Measurements from ENCODE around the gene LMO4.

LMO4 gene

DNA sequence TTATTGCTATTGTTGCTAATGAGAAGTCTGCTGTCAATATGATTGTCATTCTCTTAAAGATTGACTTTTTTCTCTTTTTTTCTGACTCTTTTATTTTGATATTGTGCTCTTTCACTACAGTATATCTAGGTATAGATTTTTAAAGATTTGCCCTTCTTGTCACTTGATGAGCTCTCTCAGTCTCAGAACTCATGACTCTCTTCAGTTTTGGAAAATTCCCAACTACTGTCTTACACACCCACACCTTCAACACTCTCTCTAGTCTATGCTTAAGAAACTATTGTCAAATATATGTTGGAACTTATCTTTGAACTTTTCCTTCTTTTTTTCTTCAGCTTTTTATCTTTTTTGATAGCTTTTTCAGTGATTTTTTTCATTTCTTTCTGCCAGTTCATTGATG is 50.6 kb downstream of the LMO4 start:
- TF ChIP-seq, protein P1, sequence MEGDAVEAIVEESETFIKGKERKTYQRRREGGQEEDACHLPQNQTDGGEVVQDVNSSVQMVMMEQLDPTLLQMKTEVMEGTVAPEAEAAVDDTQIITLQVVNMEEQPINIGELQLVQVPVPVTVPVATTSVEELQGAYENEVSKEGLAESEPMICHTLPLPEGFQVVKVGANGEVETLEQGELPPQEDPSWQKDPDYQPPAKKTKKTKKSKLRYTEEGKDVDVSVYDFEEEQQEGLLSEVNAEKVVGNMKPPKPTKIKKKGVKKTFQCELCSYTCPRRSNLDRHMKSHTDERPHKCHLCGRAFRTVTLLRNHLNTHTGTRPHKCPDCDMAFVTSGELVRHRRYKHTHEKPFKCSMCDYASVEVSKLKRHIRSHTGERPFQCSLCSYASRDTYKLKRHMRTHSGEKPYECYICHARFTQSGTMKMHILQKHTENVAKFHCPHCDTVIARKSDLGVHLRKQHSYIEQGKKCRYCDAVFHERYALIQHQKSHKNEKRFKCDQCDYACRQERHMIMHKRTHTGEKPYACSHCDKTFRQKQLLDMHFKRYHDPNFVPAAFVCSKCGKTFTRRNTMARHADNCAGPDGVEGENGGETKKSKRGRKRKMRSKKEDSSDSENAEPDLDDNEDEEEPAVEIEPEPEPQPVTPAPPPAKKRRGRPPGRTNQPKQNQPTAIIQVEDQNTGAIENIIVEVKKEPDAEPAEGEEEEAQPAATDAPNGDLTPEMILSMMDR (IDR thresholded peaks at IDR 0.05; ENCODE audit: low read depth, low read length) = no peak
- DNase-seq (ENCODE audit: extremely low read depth, low read depth) = no peak

DNA sequence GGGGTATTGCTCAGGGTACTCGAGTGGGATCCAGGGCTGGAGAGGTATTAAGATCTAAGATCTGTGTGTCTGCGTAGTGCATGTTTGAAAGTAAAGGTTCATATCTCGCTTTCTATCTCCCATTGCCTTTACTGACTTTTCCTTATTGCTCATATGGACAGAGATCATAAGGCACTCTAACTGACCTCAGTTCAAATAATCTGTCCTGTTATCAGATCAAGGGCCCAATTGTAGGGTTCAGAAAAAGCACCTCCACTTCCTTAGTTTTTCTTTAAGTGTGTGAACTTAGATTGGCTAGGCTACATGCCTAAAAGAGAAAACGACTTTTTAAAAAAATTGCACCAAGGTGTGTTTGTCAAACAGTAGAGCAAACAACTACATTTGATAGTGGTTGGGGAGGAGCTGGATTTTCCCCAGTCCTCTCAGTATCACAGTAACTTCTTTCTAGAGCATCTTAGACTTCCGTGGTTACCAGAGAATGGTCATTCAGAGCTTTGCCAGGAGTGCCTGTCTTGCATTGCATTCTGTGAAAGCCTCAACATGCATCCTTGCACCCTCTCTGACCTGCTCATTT is 57.6 kb downstream of the LMO4 start:
- no peak for DNase-seq (ENCODE audit: extremely low read depth, low read depth)
- TF ChIP-seq, protein P1 (IDR thresholded peaks at IDR 0.05; ENCODE audit: low read depth, low read length) = no peak

DNA sequence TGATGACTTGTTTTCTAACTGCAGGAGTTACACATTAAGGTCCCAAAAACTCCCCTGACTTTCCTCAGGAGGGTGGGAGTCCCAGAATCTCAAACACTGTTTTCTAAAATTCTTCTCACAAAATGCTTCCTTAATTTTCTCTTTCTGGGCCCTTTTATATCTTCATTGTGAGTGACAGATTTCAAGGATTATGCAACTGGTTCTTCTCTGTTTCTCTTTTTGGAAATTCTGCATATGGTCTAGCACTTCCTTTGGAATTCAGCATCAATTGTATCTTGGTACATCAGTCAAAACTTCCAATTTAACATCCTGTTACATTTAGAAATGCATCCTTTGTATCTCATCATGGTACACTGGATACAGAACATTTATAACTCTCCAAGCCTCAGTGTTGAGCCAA is 59.7 kb downstream of the LMO4 start:
- TF ChIP-seq, protein P1 (IDR thresholded peaks at IDR 0.05; ENCODE audit: low read depth, low read length) = no peak
- DNase-seq (ENCODE audit: extremely low read depth, low read depth) = no peak

DNA sequence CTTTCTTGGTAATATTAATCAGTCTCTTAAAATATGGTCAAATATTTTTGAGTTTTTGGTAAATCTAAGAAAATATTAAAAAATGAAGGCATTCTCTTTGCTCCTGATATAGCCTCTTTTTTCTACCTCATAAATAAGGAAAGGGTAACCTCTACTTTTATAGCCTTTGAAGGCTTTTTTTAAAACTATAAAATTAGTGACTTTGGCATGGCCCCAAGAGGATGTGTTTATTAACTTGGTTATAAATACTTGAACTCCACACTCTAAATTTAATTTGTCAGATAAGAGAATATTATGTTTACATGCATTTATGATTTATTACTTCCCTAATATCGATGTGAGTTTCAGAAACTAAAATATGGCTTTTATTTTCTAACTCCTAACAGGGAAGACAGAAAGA is 60.3 kb downstream of the LMO4 start:
- no peak for DNase-seq (ENCODE audit: extremely low read depth, low read depth)
- TF ChIP-seq, protein P1 (IDR thresholded peaks at IDR 0.05; ENCODE audit: low read depth, low read length) = no peak

DNA sequence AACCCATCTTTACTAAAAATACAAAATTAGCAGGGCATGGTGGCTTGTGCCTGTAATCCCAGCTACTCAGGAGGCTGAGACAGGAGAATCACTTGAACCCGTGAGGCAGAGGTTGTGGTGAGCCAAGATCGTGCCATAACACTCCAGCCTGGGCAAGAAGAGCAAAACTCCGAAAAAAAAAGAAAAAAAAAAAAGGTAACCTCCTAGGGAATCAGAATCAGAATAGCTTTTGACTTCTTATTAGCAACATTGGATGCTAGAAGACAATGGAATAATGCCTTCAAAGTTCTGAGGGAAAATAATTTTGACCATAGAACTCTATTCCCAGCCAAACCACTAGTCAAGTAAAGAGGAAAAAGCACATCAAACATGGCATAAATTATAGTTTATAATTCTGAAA is 60.9 kb downstream of the LMO4 start:
- DNase-seq (ENCODE audit: extremely low read depth, low read depth) = no peak
- TF ChIP-seq, protein P1 (IDR thresholded peaks at IDR 0.05; ENCODE audit: low read depth, low read length) = no peak

DNA sequence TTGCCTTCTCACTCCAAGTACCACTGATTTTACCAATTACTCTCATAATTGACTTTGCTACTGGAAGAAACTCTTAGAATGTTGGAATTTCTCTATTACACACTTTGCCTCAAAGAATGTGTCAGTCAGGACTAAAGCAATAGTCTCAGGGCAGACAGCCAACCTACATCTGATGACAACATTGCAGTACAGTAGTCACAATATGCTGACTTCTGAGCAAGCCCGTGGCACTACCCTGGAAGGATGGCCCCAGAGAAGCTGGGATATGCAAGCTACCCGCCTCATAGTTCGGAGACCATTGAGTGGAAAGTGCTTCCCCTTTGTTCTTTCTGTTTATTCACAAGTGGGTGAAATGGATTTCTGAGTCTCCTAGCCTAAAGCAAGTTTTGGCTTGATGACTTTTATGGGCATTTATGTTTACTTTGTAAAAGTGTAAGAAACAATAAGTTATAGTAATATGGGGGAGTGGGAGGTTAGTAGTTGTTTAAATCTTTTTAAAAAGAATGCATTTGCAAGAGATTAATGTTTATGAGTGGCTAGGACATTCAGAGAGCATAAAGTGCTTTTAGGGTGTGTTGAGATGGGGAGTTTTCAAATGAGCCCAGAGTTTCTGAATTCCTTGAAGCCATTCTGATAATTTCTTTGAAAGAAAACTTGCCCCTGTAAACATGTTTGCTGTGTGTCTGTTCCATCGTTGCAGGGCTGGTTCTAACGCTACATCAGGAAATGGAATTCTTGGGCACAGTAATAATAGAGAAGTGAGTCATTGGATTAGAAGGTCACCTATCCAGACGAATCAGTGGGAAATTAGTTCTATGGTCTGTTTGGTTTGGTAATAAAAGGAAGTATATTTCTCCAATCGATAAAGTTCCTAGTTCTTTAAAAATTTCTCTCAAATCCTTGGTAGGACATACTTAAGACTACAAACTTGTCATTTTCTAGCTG is 63.8 kb downstream of the LMO4 start:
- TF ChIP-seq, protein P1 (IDR thresholded peaks at IDR 0.05; ENCODE audit: low read depth, low read length) = no peak
- no peak for DNase-seq (ENCODE audit: extremely low read depth, low read depth)

DNA sequence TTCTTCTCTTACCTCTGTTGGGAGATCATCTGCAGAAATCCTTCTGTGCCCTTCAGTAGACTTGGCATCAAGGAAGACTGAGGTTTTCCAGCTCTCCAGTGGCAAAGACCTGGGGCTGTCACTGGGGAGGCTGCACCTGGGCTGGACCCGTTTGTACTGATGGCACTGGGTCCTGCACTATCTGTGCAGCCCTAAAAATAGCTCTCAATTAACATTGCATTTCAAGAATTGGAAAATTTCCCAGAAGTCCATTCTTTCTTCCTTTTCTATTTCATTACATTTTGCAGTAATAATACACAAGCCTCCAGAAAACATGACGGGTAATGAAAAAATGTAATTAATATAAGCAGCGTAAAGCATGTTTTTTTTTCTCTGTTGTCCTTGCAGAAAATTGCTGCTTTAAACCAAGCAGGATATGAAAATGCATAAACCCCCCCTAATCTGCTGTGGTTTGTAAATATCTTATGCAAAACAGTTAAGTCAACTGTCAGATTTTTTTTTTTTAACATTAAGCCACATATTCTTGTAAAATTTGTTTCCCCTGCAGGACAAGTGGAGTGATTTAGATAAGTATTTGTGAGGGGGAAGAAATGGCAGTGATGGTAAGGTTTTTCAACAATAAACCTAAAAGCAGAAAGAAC is 64.9 kb downstream of the LMO4 start:
- TF ChIP-seq, protein P1 (IDR thresholded peaks at IDR 0.05; ENCODE audit: low read depth, low read length) = no peak
- DNase-seq (ENCODE audit: extremely low read depth, low read depth) = no peak

Measured in AG09319 (cell line).